ENCODE data around the gene HHATL. TPM values are rescaled to one million over a fixed set of nuclear protein-coding genes. Genes with fewer than 3 reads are reported as not detected.

HHATL gene
- total RNA-seq, 1 experiment from 2014 or later = not detected

GRCh38 chr3:42719002-42719401, 16.4 kb upstream of the HHATL start:
- DNase-seq (ENCODE audit: low read depth) = no peak
- in situ Hi-C loops (cut with HindIII; ENCODE audit: low pct_unique_long_range_greater_than_20kb, low sequenced_read_pairs) = no loop called here

- no peak for DNase-seq (ENCODE audit: low read depth)
- in situ Hi-C loops (cut with HindIII; ENCODE audit: low pct_unique_long_range_greater_than_20kb, low sequenced_read_pairs) = no loop called here
Measured at GRCh38 chr3:42718338-42718737, 15.7 kb upstream of the HHATL start.

GRCh38 chr3:42717306-42717705, 14.7 kb upstream of the HHATL start:
- in situ Hi-C loops (cut with HindIII; ENCODE audit: low pct_unique_long_range_greater_than_20kb, low sequenced_read_pairs) = no loop called here
- DNase-seq (ENCODE audit: low read depth) = no peak

GRCh38 chr3:42714171-42714852, 11.7 kb upstream of the HHATL start:
- in situ Hi-C loops (cut with HindIII; ENCODE audit: low pct_unique_long_range_greater_than_20kb, low sequenced_read_pairs) = no loop called here
- no peak for DNase-seq (ENCODE audit: low read depth)

- DNase-seq (ENCODE audit: low read depth) = no peak
- in situ Hi-C loops (cut with HindIII; ENCODE audit: low pct_unique_long_range_greater_than_20kb, low sequenced_read_pairs) = no loop called here
Measured at GRCh38 chr3:42713747-42714146, 11.1 kb upstream of the HHATL start.

GRCh38 chr3:42712688-42713372, 10.2 kb upstream of the HHATL start:
- in situ Hi-C loops (cut with HindIII; ENCODE audit: low pct_unique_long_range_greater_than_20kb, low sequenced_read_pairs) = no loop called here
- DNase-seq (ENCODE audit: low read depth) = no peak

GRCh38 chr3:42712344-42712648, 9.7 kb upstream of the HHATL start:
- in situ Hi-C loops (cut with HindIII; ENCODE audit: low pct_unique_long_range_greater_than_20kb, low sequenced_read_pairs) = no loop called here
- no peak for DNase-seq (ENCODE audit: low read depth)

GRCh38 chr3:42711491-42712343, 9.1 kb upstream of the HHATL start:
- DNase-seq (ENCODE audit: low read depth) = no peak
- in situ Hi-C loops (cut with HindIII; ENCODE audit: low pct_unique_long_range_greater_than_20kb, low sequenced_read_pairs) = no loop called here

GRCh38 chr3:42710323-42711021, 7.9 kb upstream of the HHATL start:
- in situ Hi-C loops (cut with HindIII; ENCODE audit: low pct_unique_long_range_greater_than_20kb, low sequenced_read_pairs) = no loop called here
- no peak for DNase-seq (ENCODE audit: low read depth)

- no peak for DNase-seq (ENCODE audit: low read depth)
- in situ Hi-C loops (cut with HindIII; ENCODE audit: low pct_unique_long_range_greater_than_20kb, low sequenced_read_pairs) = no loop called here
Measured at GRCh38 chr3:42709621-42710020, 7.0 kb upstream of the HHATL start.

- in situ Hi-C loops (cut with HindIII; ENCODE audit: low pct_unique_long_range_greater_than_20kb, low sequenced_read_pairs) = no loop called here
- no peak for DNase-seq (ENCODE audit: low read depth)
Measured at GRCh38 chr3:42708611-42709151, 6.1 kb upstream of the HHATL start.

- DNase-seq (ENCODE audit: low read depth) = no peak
- in situ Hi-C loops (cut with HindIII; ENCODE audit: low pct_unique_long_range_greater_than_20kb, low sequenced_read_pairs) = no loop called here
Measured at GRCh38 chr3:42707620-42708355, 5.2 kb upstream of the HHATL start.

GRCh38 chr3:42706721-42707619, 4.4 kb upstream of the HHATL start:
- no peak for DNase-seq (ENCODE audit: low read depth)
- in situ Hi-C loops (cut with HindIII; ENCODE audit: low pct_unique_long_range_greater_than_20kb, low sequenced_read_pairs) = no loop called here

- in situ Hi-C loops (cut with HindIII; ENCODE audit: low pct_unique_long_range_greater_than_20kb, low sequenced_read_pairs) = no loop called here
- no peak for DNase-seq (ENCODE audit: low read depth)
Measured at GRCh38 chr3:42705962-42706585, 3.5 kb upstream of the HHATL start.

GRCh38 chr3:42705058-42705767, 2.6 kb upstream of the HHATL start:
- DNase-seq (ENCODE audit: low read depth) = no peak
- in situ Hi-C loops (cut with HindIII; ENCODE audit: low pct_unique_long_range_greater_than_20kb, low sequenced_read_pairs) = no loop called here
